ENCODE results near the gene FBXL2. TPM values are rescaled to one million over a fixed set of nuclear protein-coding genes. Genes with fewer than 3 reads are reported as not detected.

Gene FBXL2
- total and polyA plus RNA-seq, 2 of the 8 experiments (the other 6 are each of a cell fraction or from before 2014, with no cell fraction given), result 3.1 to 5.4 TPM

- Histone ChIP-seq H3K18ac (ENCODE audit: extremely low read depth, low read length) (no peak overlapping the region), H4K20me1 (replicated peaks in 1 of 2; ENCODE audit: control insufficient read depth in 1 of 2, insufficient read depth in 2 of 2, low read length in 2 of 2) (peaks cover 0 to under 1% of the 10 kb centered on the region in 2 experiments), H2BK120ac (replicated peaks; ENCODE audit: low read depth, low read length) (no peak overlapping the region), H3K4me1 (replicated peaks in 1 of 4; ENCODE audit: control insufficient read depth in 3 of 4, insufficient read depth in 4 of 4, low read length in 3 of 4) (no peaks in the 10 kb centered on the region), H2AK5ac (ENCODE audit: low read depth, low read length) (no peak overlapping the region), H2AFZ (ENCODE audit: low read length) (no peak overlapping the region), H3K14ac (ENCODE audit: insufficient read length) (no peak overlapping the region), H3K79me1 (ENCODE audit: low read depth, low read length) (no peaks in the 10 kb centered on the region), H2BK20ac (ENCODE audit: low read length) (no peak overlapping the region), H3K4me3 (ENCODE audit: extremely low read depth in 1 of 4, insufficient read depth in 2 of 4, low read depth in 3 of 4, low read length in 4 of 4) (no peak overlapping the region), H3K9ac (replicated peaks in 1 of 4; ENCODE audit: extremely low read depth in 1 of 4, low read depth in 3 of 4, low read length in 3 of 4) (no peak overlapping the region), H3K27ac (ENCODE audit: low read depth, low read length) (no peak overlapping the region), H3K4me2 (ENCODE audit: insufficient read depth in 1 of 2, low read depth in 2 of 2, low read length in 2 of 2) (no peak overlapping the region), H3K23me2 (ENCODE audit: low read depth, low read length) (no peaks in the 10 kb centered on the region), H2BK15ac (ENCODE audit: low read length) (no peak overlapping the region), H4K8ac (ENCODE audit: extremely low read depth, insufficient read depth, low read length) (no peak overlapping the region), H3K27me3 (replicated peaks in 1 of 4; ENCODE audit: control insufficient read depth in 3 of 4, extremely low read depth in 1 of 4, insufficient read depth in 3 of 4, low read length in 3 of 4) (no peaks in the 10 kb centered on the region), H3K56ac (replicated peaks; ENCODE audit: insufficient read length, low read depth, low read length) (no peak overlapping the region), H4K91ac (replicated peaks; ENCODE audit: insufficient read length, low read length) (no peak overlapping the region), H3K9me3 (ENCODE audit: insufficient read depth in 2 of 2, low read depth in 1 of 2, low read length in 1 of 2) (no peaks in the 10 kb centered on the region), H2BK12ac (ENCODE audit: low read depth, low read length) (no peak overlapping the region), H3K36me3 (ENCODE audit: control insufficient read depth in 2 of 4, insufficient read depth in 4 of 4, low read length in 3 of 4) (peaks cover 29 to 90% (median 69%) of the 10 kb centered on the region in 4 experiments), H3K79me2 (ENCODE audit: control insufficient read depth in 1 of 2, insufficient read depth in 2 of 2, low read length in 2 of 2) (no peaks in the 10 kb centered on the region; a peak in 1 of 4 replicates), H3K23ac (ENCODE audit: insufficient read length) (no peak overlapping the region), H3K4ac (replicated peaks; ENCODE audit: insufficient read length, low read depth, low read length) (no peak overlapping the region), H2BK5ac (ENCODE audit: low read depth, low read length) (no peak overlapping the region), H4K5ac (ENCODE audit: insufficient read length, low read depth, low read length) (no peak overlapping the region)
- FAIRE-seq (no peak), DNase-seq (ENCODE audit: low read depth in 1 of 2, low spot score in 2 of 2) (no peak)
- 95% methylated on average over 2 of the region's 2 CpGs; no CpG with 5 or more reads in 1 of the 2 experiments for WGBS, 2 experiments (ENCODE audit: extremely low coverage in 1 of 2, insufficient coverage in 1 of 2, insufficient read length in 1 of 2, insufficient replicate concordance in 2 of 2, low coverage in 1 of 2, low lambda C conversion rate in 2 of 2, missing lambda C conversion rate in 1 of 2)
- CTCF ChIA-PET (ENCODE audit: partially characterized antibody), result interaction anchor here (1.4 to 1.7 kb wide), 4 partner anchors 12 to 270 kb away, joined by 4 to 6 read pairs (median 4); no protein-coding TSS in a partner anchor
- POLR2A ChIA-PET (ENCODE audit: partially characterized antibody), result interaction anchor here (1.1 to 1.3 kb wide), 2 partner anchors 18 to 25 kb away, joined by 3 to 4 read pairs; no protein-coding TSS in a partner anchor
- TF ChIP-seq SUZ12 (IDR thresholded peaks at IDR 0.05; ENCODE audit: low read length) (no peak), TAF1 (IDR thresholded peaks at IDR 0.05; ENCODE audit: low read depth, low read length) (no peak), NRF1 (IDR thresholded peaks at IDR 0.05; ENCODE audit: low read depth, low read length) (no peak), RFX5 (IDR thresholded peaks at IDR 0.05; ENCODE audit: borderline replicate concordance, low read depth, low read length) (no peak), CEBPB (IDR thresholded peaks at IDR 0.05; ENCODE audit: low read depth, low read length) (no peak), CBX5 (IDR thresholded peaks at IDR 0.05; ENCODE audit: low read depth, low read length) (no peak), KDM5A (IDR thresholded peaks at IDR 0.05; ENCODE audit: low read length) (no peak), KDM1A (IDR thresholded peaks at IDR 0.05; ENCODE audit: borderline replicate concordance, low read length) (no peak), SAP30 (IDR thresholded peaks at IDR 0.05; ENCODE audit: insufficient read depth, insufficient replicate concordance, low read length) (no peak), RXRA (IDR thresholded peaks at IDR 0.05; ENCODE audit: insufficient read depth, low read depth, low read length) (no peak), POLR2A (IDR thresholded peaks at IDR 0.05; ENCODE audit: control extremely low read depth in 1 of 2, low read depth in 2 of 2, low read length in 2 of 2) (no peak), CTBP2 (IDR thresholded peaks at IDR 0.05; ENCODE audit: borderline replicate concordance, insufficient read depth, insufficient read length, low read length) (no peak), CREB1 (IDR thresholded peaks at IDR 0.05) (no peak), MAFK (IDR thresholded peaks at IDR 0.05; ENCODE audit: low read depth, low read length) (no peak), BCL11A (IDR thresholded peaks at IDR 0.05; ENCODE audit: low read depth in 2 of 2, low read length in 2 of 2) (no peak), TCF12 (IDR thresholded peaks at IDR 0.05; ENCODE audit: low read depth, low read length) (no peak)
Measured at GRCh38 chr3:33401781-33402180, 124.5 kb downstream of the FBXL2 start.

All from H1 (cell line).